Measurements from ENCODE around the gene CKS1B.

Gene CKS1B

DNA sequence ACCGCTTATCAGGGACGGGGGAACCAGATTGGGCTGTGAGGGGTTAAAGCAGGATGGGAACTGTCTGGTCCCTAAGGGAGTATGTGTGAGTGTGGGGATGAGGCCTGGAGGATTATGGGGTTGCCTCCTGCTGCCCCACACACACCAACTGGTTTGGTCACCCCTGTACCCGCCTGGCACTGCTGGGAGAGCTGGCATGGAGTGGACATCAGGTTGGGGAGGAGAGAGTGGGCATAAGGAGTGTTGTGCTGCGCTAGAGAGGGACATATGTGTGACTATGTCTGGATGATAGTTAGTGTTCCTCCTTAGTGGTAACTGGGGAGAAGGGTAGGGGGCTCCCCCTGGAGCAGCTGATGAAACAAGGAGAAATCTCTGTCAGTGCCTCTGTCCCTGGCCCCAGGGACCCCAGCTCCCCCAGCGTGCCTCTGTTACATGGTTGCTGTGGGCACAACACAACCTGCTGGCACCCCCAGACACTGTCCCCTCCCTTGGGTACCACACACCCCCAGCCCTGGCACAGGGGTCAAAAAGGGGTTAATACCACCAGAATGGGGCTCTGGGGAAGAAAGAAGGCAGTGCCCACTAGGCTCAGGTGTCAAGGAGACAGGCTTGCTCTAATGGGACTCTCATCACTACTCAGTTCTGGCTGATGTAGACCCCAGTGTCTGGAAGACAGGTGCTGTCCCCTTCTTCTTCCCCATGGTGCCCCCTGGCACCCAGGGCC lies 30.0 kb downstream of the CKS1B start:
- Histone ChIP-seq H2BK12ac (ENCODE audit: low read length in 2 of 2) (peak overlapping the region; percentile 59 to 92), H3K36me3 (ENCODE audit: control insufficient read depth in 1 of 2, insufficient read depth in 2 of 2, low read depth in 1 of 2, low read length in 2 of 2) (peaks cover 3 to 39% of the 10 kb centered on the region in 2 experiments), H3K18ac (ENCODE audit: low read depth in 1 of 2, low read length in 2 of 2) (peak overlapping the region; percentile 58 to 88), H4K91ac (ENCODE audit: low read length) (peak overlapping the region; percentile 48), H2AFZ (ENCODE audit: low read depth, low read length) (no peak overlapping the region), H3K79me1 (replicated peaks; ENCODE audit: low read length, poor library complexity, severe bottlenecking) (peaks cover 22% of the 10 kb centered on the region), H3K27me3 (ENCODE audit: control insufficient read depth in 1 of 2, insufficient read depth in 1 of 2, low read length in 2 of 2) (no peaks in the 10 kb centered on the region), H2AK5ac (ENCODE audit: low read length, severe bottlenecking) (peak overlapping the region; percentile 1), H2BK5ac (ENCODE audit: low read depth, low read length, poor library complexity, severe bottlenecking) (no peak overlapping the region), H3K9ac (ENCODE audit: low read length) (peak overlapping the region; percentile 96), H2BK15ac (ENCODE audit: low read depth, poor library complexity, severe bottlenecking) (no peak overlapping the region), H3K4me1 (ENCODE audit: control insufficient read depth, insufficient read depth, low read depth, low read length) (peaks cover 36% of the 10 kb centered on the region), H3K4ac (ENCODE audit: low read depth in 1 of 2, low read length in 2 of 2) (peak overlapping the region; percentile 64 to 69), H3K14ac (ENCODE audit: low read length in 2 of 2) (peak overlapping the region in 1 of 2 experiments; percentile 84), H3K9me3 (ENCODE audit: control insufficient read depth, low read length) (no peaks in the 10 kb centered on the region), H3K27ac (ENCODE audit: low read length, poor library complexity, severe bottlenecking) (peak overlapping the region; percentile 24), H4K8ac (ENCODE audit: low read length) (peak overlapping the region; percentile 29), H2BK120ac (ENCODE audit: low read depth, low read length) (peak overlapping the region; percentile 98), H3K23ac (ENCODE audit: low read length in 2 of 2) (peak overlapping the region in 1 of 2 experiments; percentile 5), H3K4me3 (ENCODE audit: insufficient read depth in 1 of 2, low read depth in 1 of 2, low read length in 2 of 2) (peak overlapping the region; percentile 83 to 100), H3K4me2 (ENCODE audit: low read length, poor library complexity, severe bottlenecking) (peak overlapping the region; percentile 62)
- WGBS: 56% methylated on average over 5 of the region's 5 CpGs
- no peak for DNase-seq

DNA sequence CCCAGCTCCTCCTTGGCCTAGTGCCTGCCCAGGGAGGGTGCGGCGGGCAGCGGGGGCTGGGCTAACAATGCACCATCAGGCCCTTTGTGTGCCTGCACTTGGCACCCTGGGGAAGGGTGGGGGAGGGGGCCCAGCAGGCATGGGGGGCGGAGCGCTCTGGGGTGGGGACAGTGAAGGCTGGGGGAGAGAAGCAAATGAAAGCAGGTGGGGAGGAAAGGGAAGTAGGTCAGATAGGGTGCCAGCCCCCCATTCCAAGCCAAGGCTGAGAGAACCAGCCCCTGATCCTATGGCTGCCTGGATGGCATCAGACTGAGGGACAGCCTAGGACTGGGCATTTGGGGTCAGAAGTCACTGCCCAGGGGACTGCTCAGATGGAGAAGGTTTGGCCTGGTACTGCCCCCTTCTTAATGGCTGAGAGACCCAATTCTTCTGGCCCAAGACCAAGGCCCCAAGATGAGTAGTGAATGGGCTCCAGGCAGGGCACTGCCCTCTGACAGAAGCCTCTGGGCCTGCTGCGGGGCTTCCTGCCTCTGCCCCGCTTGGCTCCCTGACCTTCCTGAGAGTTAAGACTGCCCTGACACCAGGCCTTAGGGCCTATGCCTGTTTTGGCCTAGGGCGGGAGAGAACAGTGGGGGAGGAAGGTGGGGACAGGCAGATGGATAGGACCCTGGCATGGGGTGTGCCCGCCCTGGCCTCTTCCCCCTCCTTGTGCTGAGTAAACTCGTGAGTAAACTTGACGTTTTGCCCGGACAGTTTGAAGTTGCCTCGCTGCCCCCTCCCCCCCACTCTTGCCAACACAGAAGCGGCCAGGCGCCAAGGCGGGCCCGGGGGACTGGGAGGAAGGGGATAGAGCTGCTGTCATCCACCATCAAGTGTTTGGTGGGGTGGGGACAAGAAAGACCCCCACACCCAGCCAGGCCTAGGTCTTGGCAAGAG lies 30.9 kb downstream of the CKS1B start:
- Histone ChIP-seq H2BK5ac (ENCODE audit: low read depth, low read length, poor library complexity, severe bottlenecking) (no peak overlapping the region), H3K4ac (ENCODE audit: low read depth in 1 of 2, low read length in 2 of 2) (no peak overlapping the region), H2BK120ac (ENCODE audit: low read depth, low read length) (no peak overlapping the region), H2AK5ac (ENCODE audit: low read length, severe bottlenecking) (peak overlapping the region; percentile 14), H4K8ac (ENCODE audit: low read length) (no peak overlapping the region), H3K27ac (ENCODE audit: low read length, poor library complexity, severe bottlenecking) (no peak overlapping the region), H3K4me1 (ENCODE audit: control insufficient read depth, insufficient read depth, low read depth, low read length) (peaks cover 31% of the 10 kb centered on the region), H2BK15ac (ENCODE audit: low read depth, poor library complexity, severe bottlenecking) (no peak overlapping the region), H3K14ac (ENCODE audit: low read length in 2 of 2) (no peak overlapping the region), H4K91ac (ENCODE audit: low read length) (peak overlapping the region; percentile 45), H3K9ac (ENCODE audit: low read length) (peak overlapping the region; percentile 96), H3K4me2 (ENCODE audit: low read length, poor library complexity, severe bottlenecking) (no peak overlapping the region), H2AFZ (ENCODE audit: low read depth, low read length) (no peak overlapping the region), H3K79me1 (replicated peaks; ENCODE audit: low read length, poor library complexity, severe bottlenecking) (peaks cover 27% of the 10 kb centered on the region), H3K9me3 (ENCODE audit: control insufficient read depth, low read length) (no peaks in the 10 kb centered on the region), H2BK12ac (ENCODE audit: low read length in 2 of 2) (peak overlapping the region in 1 of 2 experiments; percentile 12), H3K18ac (ENCODE audit: low read depth in 1 of 2, low read length in 2 of 2) (no peak overlapping the region), H3K36me3 (ENCODE audit: control insufficient read depth in 1 of 2, insufficient read depth in 2 of 2, low read depth in 1 of 2, low read length in 2 of 2) (peaks cover 3 to 48% of the 10 kb centered on the region in 2 experiments), H3K23ac (ENCODE audit: low read length in 2 of 2) (no peak overlapping the region), H3K27me3 (ENCODE audit: control insufficient read depth in 1 of 2, insufficient read depth in 1 of 2, low read length in 2 of 2) (no peaks in the 10 kb centered on the region), H3K4me3 (ENCODE audit: insufficient read depth in 1 of 2, low read depth in 1 of 2, low read length in 2 of 2) (peak overlapping the region in 1 of 2 experiments; percentile 44)
- WGBS: 95% methylated on average over 8 of the region's 17 CpGs
- DNase-seq: no peak

DNA sequence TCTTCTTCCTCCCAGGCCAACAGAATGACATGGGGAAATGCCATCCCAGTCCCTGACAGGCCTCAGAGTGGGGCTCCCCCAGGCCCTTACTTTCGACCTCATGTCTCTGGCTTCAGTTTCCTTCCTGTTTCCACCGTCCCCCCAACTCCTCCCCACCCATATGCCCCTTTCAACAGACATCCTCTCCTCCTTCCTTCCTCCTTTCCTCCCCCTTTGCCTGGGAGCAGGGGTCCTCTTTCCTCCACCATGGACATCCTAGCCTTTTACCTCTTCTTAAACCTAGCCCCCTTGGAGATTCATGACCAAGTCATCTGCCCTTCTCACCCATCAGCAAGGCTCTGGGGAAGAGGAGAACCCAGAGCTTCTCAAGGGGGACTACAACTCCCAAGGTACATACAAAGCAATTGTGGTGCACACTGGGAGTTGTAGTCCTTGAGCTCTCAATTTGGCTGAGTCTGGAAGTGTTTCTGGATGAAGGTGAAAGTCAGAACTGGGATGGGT lies 32.2 kb downstream of the CKS1B start:
- Histone ChIP-seq H3K4me1 (ENCODE audit: control insufficient read depth, insufficient read depth, low read depth, low read length) (peaks cover 31% of the 10 kb centered on the region), H2BK15ac (ENCODE audit: low read depth, poor library complexity, severe bottlenecking) (no peak overlapping the region), H2BK5ac (ENCODE audit: low read depth, low read length, poor library complexity, severe bottlenecking) (no peak overlapping the region), H2AK5ac (ENCODE audit: low read length, severe bottlenecking) (no peak overlapping the region), H3K4me2 (ENCODE audit: low read length, poor library complexity, severe bottlenecking) (no peak overlapping the region), H3K14ac (ENCODE audit: low read length in 2 of 2) (no peak overlapping the region), H3K4ac (ENCODE audit: low read depth in 1 of 2, low read length in 2 of 2) (no peak overlapping the region), H4K91ac (ENCODE audit: low read length) (no peak overlapping the region), H3K9ac (ENCODE audit: low read length) (no peak overlapping the region), H3K9me3 (ENCODE audit: control insufficient read depth, low read length) (no peaks in the 10 kb centered on the region), H2BK120ac (ENCODE audit: low read depth, low read length) (no peak overlapping the region), H3K4me3 (ENCODE audit: insufficient read depth in 1 of 2, low read depth in 1 of 2, low read length in 2 of 2) (no peak overlapping the region), H3K27ac (ENCODE audit: low read length, poor library complexity, severe bottlenecking) (no peak overlapping the region), H2BK12ac (ENCODE audit: low read length in 2 of 2) (no peak overlapping the region), H3K36me3 (ENCODE audit: control insufficient read depth in 1 of 2, insufficient read depth in 2 of 2, low read depth in 1 of 2, low read length in 2 of 2) (peaks cover 8 to 61% of the 10 kb centered on the region in 2 experiments), H3K23ac (ENCODE audit: low read length in 2 of 2) (no peak overlapping the region), H2AFZ (ENCODE audit: low read depth, low read length) (no peak overlapping the region), H4K8ac (ENCODE audit: low read length) (no peak overlapping the region), H3K27me3 (ENCODE audit: control insufficient read depth in 1 of 2, insufficient read depth in 1 of 2, low read length in 2 of 2) (no peaks in the 10 kb centered on the region), H3K18ac (ENCODE audit: low read depth in 1 of 2, low read length in 2 of 2) (no peak overlapping the region), H3K79me1 (replicated peaks; ENCODE audit: low read length, poor library complexity, severe bottlenecking) (peaks cover 35% of the 10 kb centered on the region)
- no peak for DNase-seq
- WGBS: 95% methylated on average over 2 of the region's 2 CpGs
